CD14-positive monocyte (primary cell): Measurements from ENCODE around the gene SNTN. TPM values are rescaled to one million over a fixed set of nuclear protein-coding genes. Genes with fewer than 3 reads are reported as not detected.

Source experiments
- DNase-seq, 3 donors: peaks; one replicate each; pipeline ENCODE4 v3.0.0-alpha.2; 2011 to 2022
- H2AFZ ChIP-seq: 2 replicates; pipeline ENCODE4 v1.6.0; 2012; ENCODE audit warnings: mild to moderate bottlenecking, low read depth, low read length, inconsistent platforms; ENCODE audit not compliant: insufficient read depth, poor library complexity, severe bottlenecking
- H3K27ac ChIP-seq, 2 donors: 1 replicate in 1 of 2; 2 replicates in 1 of 2; pipeline ENCODE4 v1.5.1; 2012 to 2013; ENCODE audit warnings: low read length in 2 of 2, control low read depth in 1 of 2, inconsistent platforms in 1 of 2, low read depth in 1 of 2, mild to moderate bottlenecking in 1 of 2
- H3K27me3 ChIP-seq, 2 donors: one replicate each; pipeline versions ENCODE4 v1.6.0 to v1.6.1; 2011 to 2013; ENCODE audit warnings: low read length in 2 of 2; ENCODE audit not compliant: control insufficient read depth in 2 of 2, insufficient read depth in 2 of 2
- H3K36me3 ChIP-seq, 2 donors: replicated peaks in 1 of 2; 1 replicate in 1 of 2; 2 replicates in 1 of 2; pipeline versions ENCODE4 v1.5.1 to v1.6.1; 2012 to 2013; ENCODE audit warnings: low read length in 2 of 2, control low read depth in 1 of 2, inconsistent platforms in 1 of 2, mild to moderate bottlenecking in 1 of 2; ENCODE audit not compliant: insufficient read depth in 2 of 2, control insufficient read depth in 1 of 2
- H3K4me1 ChIP-seq, 2 donors: 1 replicate in 1 of 2; 2 replicates in 1 of 2; pipeline versions ENCODE4 v1.5.1 to v1.6.1; 2012 to 2013; ENCODE audit warnings: low read length in 2 of 2, control low read depth in 1 of 2, inconsistent platforms in 1 of 2, mild to moderate bottlenecking in 1 of 2, moderate library complexity in 1 of 2; ENCODE audit not compliant: insufficient read depth in 2 of 2, control insufficient read depth in 1 of 2
- H3K4me2 ChIP-seq: replicated peaks from 2 replicates; pipeline ENCODE3; 2012; ENCODE audit warnings: low read length, moderate library complexity, mild to moderate bottlenecking; ENCODE audit not compliant: poor library complexity, severe bottlenecking; ENCODE audit errors: extremely low read depth
- H3K4me3 ChIP-seq, 3 experiments: fragments of 200-600 bp in 1 of 3; sonication (generic) in 1 of 3; replicated peaks in 1 of 3; 1 replicate in 2 of 3; 2 replicates in 1 of 3; pipeline ENCODE4 v1.5.1; 2011 to 2013; ENCODE audit warnings: low read length in 3 of 3, mild to moderate bottlenecking in 3 of 3, control low read depth in 2 of 3, low read depth in 2 of 3, inconsistent platforms in 1 of 3, moderate library complexity in 1 of 3
- H3K79me2 ChIP-seq: 2 replicates; pipeline ENCODE4 v1.6.0; 2012; ENCODE audit warnings: mild to moderate bottlenecking, control low read depth, inconsistent platforms, low read length, moderate library complexity; ENCODE audit not compliant: insufficient read depth
- H3K9ac ChIP-seq: 2 replicates; pipeline ENCODE4 v1.6.0; 2017; ENCODE audit warnings: low read length, mild to moderate bottlenecking; ENCODE audit not compliant: insufficient read depth, poor library complexity, severe bottlenecking
- H3K9me3 ChIP-seq, 2 donors: replicated peaks in 1 of 2; 1 replicate in 1 of 2; 2 replicates in 1 of 2; pipeline versions ENCODE4 v1.5.1 to v1.6.1; 2012 to 2013; ENCODE audit warnings: low read length in 2 of 2, control low read depth in 1 of 2; ENCODE audit not compliant: control insufficient read depth in 1 of 2, insufficient read depth in 1 of 2
- H4K20me1 ChIP-seq: 2 replicates; pipeline ENCODE4 v1.6.0; 2012; ENCODE audit warnings: mild to moderate bottlenecking, low read length, control low read depth, moderate library complexity; ENCODE audit not compliant: insufficient read depth
- H3K27ac Mint-ChIP-seq, 7 donors: one replicate each; pipeline ENCODE4 v1.8.0; 2020; ENCODE audit warnings: mild to moderate bottlenecking in 7 of 7, mixed read lengths in 7 of 7, moderate library complexity in 6 of 7, inconsistent platforms in 2 of 7
- H3K27me3 Mint-ChIP-seq, 3 donors: one replicate each; pipeline ENCODE4 v1.8.0; 2021 to 2022; ENCODE audit warnings: low read depth in 3 of 3, mild to moderate bottlenecking in 3 of 3, mixed read lengths in 3 of 3, moderate library complexity in 3 of 3, inconsistent platforms in 1 of 3
- H3K36me3 Mint-ChIP-seq, 2 donors: one replicate each; pipeline ENCODE4 v1.8.0; 2020; ENCODE audit warnings: mixed read lengths in 2 of 2, inconsistent platforms in 1 of 2, mild to moderate bottlenecking in 1 of 2
- H3K4me1 Mint-ChIP-seq: one replicate; pipeline ENCODE4 v1.8.0; 2020; ENCODE audit warnings: mild to moderate bottlenecking, mixed read lengths
- H3K4me3 Mint-ChIP-seq, 2 donors: one replicate each; pipeline ENCODE4 v1.8.0; 2020; ENCODE audit warnings: mild to moderate bottlenecking in 2 of 2, mixed read lengths in 2 of 2, moderate library complexity in 1 of 2
- H3K9me3 Mint-ChIP-seq, 7 donors: one replicate each; pipeline ENCODE4 v1.8.0; 2020 to 2022; ENCODE audit warnings: mixed read lengths in 7 of 7, mild to moderate bottlenecking in 6 of 7, moderate library complexity in 6 of 7, inconsistent platforms in 2 of 7
- WGBS: methylation state at CpG from one replicate; pipeline ENCODE4 v1.1.5; 2013; ENCODE audit warnings: missing lambda C conversion rate; ENCODE audit not compliant: insufficient coverage; 5-methylcytosine and 5-hydroxymethylcytosine counted together
- intact Hi-C, 2 donors: fragments of 100-400 bp; cut with micrococcal nuclease; formaldehyde crosslinking; loops; one replicate each; pipeline versions ENCODE4 v1.15.0 to v1.15.1; 2023
- polyA plus RNA-seq, 3 donors: library from polyadenylated mRNA; depleted of rRNA in 1 of 3; unstranded in 2 of 3; stranded (reverse) in 1 of 3; fragments of 300-500 nt in 2 of 3; fragments of >200 nt in 1 of 3; fragmentation: Illumina TruSeq in 2 of 3; gene quantifications; 1 replicate in 2 of 3; 2 replicates in 1 of 3; pipeline ENCODE4 v1.2.3, GENCODE V29; 2012 to 2021
- TF ChIP-seq, protein P1 (sequence below): fragments of 200-600 bp; IDR thresholded peaks from one replicate; pipeline ENCODE4 v1.8.0; 2022; ENCODE audit warnings: antibody characterized with exemption, mild to moderate bottlenecking

The SNTN gene
- polyA plus RNA-seq, 3 donors, result not detected

DNA sequence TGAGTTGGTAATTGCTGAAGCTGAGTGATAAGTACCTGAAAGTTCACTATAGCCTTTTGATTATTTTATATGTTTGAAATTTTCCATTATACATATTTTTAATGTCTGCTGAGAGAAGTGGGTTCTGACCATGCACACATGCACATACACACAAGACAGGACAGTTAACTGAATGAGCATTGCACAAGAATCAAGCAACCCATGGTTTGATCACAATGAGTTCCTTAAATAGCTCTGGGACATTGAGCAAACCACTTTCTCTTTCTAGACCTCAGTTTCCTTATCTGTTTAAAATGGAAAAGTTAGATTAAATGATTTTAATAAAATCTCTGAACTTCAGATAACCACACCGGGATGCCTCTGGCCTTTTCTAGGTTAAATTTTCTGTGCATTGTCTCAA lies 26.7 kb downstream of the SNTN start:
- no peak overlapping the region for H3K9ac ChIP-seq
- H3K4me3 Mint-ChIP-seq, result no peak overlapping the region
- H2AFZ ChIP-seq, result peak overlapping the region; percentile 37
- H3K4me3 ChIP-seq, result peak overlapping the region in 1 of 3 experiments; percentile 14
- peaks cover 15 to 16% of the 10 kb centered on the region in 2 donors for H3K4me1 ChIP-seq
- H3K4me2 ChIP-seq, result peak overlapping the region; percentile 36
- no peaks in the 10 kb centered on the region for H3K36me3 ChIP-seq
- no peaks in the 10 kb centered on the region for H3K36me3 Mint-ChIP-seq
- intact Hi-C loops, result no loop called here
- no peaks in the 10 kb centered on the region for H3K27me3 ChIP-seq
- no CpG with 5 or more reads among the region's 1 CpG for WGBS
- no peaks in the 10 kb centered on the region for H3K79me2 ChIP-seq
- H4K20me1 ChIP-seq, result no peaks in the 10 kb centered on the region
- H3K9me3 Mint-ChIP-seq, result peaks cover 0 to 4% (median 0%) of the 10 kb centered on the region in 7 donors
- H3K27me3 Mint-ChIP-seq, result peaks cover 0 to 3% (median 0%) of the 10 kb centered on the region in 3 donors
- H3K27ac Mint-ChIP-seq, result peak overlapping the region in 3 of 7 donors; percentile 41 to 78 (median 64)
- TF ChIP-seq, protein P1, sequence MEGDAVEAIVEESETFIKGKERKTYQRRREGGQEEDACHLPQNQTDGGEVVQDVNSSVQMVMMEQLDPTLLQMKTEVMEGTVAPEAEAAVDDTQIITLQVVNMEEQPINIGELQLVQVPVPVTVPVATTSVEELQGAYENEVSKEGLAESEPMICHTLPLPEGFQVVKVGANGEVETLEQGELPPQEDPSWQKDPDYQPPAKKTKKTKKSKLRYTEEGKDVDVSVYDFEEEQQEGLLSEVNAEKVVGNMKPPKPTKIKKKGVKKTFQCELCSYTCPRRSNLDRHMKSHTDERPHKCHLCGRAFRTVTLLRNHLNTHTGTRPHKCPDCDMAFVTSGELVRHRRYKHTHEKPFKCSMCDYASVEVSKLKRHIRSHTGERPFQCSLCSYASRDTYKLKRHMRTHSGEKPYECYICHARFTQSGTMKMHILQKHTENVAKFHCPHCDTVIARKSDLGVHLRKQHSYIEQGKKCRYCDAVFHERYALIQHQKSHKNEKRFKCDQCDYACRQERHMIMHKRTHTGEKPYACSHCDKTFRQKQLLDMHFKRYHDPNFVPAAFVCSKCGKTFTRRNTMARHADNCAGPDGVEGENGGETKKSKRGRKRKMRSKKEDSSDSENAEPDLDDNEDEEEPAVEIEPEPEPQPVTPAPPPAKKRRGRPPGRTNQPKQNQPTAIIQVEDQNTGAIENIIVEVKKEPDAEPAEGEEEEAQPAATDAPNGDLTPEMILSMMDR, result no peak
- H3K9me3 ChIP-seq, result no peaks in the 10 kb centered on the region
- peaks cover 14% of the 10 kb centered on the region for H3K4me1 Mint-ChIP-seq
- DNase-seq, result peak in 2 of 3 donors; percentile 34 to 41
- peak overlapping the region in 1 of 2 donors; percentile 63 for H3K27ac ChIP-seq

DNA sequence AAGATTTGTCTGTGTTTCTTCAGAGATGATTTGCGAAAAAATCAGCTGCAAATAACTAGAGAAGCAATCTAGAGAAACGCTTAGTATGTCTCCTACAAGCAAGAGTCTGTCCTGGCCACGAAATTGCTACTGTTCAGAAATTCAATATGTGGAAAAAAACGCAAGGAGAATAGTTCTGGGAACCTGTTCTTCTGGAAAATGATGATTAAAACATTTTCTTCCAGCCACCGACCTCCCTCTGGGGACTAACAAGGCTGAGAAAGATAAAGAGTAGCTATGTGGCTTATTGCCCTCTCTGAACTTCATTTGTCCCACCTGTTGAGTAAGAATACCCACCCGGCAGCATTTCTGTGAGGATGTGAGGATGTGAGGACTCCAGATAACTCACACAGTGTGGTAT lies 31.6 kb downstream of the SNTN start:
- H4K20me1 ChIP-seq, result no peaks in the 10 kb centered on the region
- no peaks in the 10 kb centered on the region for H3K27me3 ChIP-seq
- no peak overlapping the region for H3K4me2 ChIP-seq
- peaks cover 0 to 2% (median 0%) of the 10 kb centered on the region in 3 donors for H3K27me3 Mint-ChIP-seq
- no peaks in the 10 kb centered on the region for H3K9me3 ChIP-seq
- H3K9ac ChIP-seq, result no peak overlapping the region
- WGBS, result no CpG with 5 or more reads among the region's 6 CpGs
- H3K27ac Mint-ChIP-seq, result no peak overlapping the region
- peaks cover 0 to 5% (median 1%) of the 10 kb centered on the region in 7 donors for H3K9me3 Mint-ChIP-seq
- no peak overlapping the region for H2AFZ ChIP-seq
- H3K36me3 ChIP-seq, result no peaks in the 10 kb centered on the region
- intact Hi-C loops, result no loop called here
- no peak overlapping the region for H3K4me3 ChIP-seq
- H3K4me1 Mint-ChIP-seq, result peaks cover 11% of the 10 kb centered on the region
- DNase-seq, result no peak
- no peaks in the 10 kb centered on the region for H3K79me2 ChIP-seq
- peaks cover 10 to 11% of the 10 kb centered on the region in 2 donors for H3K4me1 ChIP-seq
- peak overlapping the region in 1 of 2 donors; percentile 41 for H3K4me3 Mint-ChIP-seq
- no peaks in the 10 kb centered on the region for H3K36me3 Mint-ChIP-seq
- TF ChIP-seq, protein P1, result no peak
- H3K27ac ChIP-seq, result no peak overlapping the region
